Limb (tissue), 2 donors: ENCODE measurements around the gene MFSD12.

Experiments
- DNase-seq, 2 donors: peaks; one replicate each; pipeline ENCODE4 v3.0.0-alpha.2; 2016; ENCODE audit errors: extremely low spot score in 2 of 2

Gene MFSD12

GRCh38 chr19:3556978-3557460 is 367 bp downstream of the MFSD12 start:
- DNase-seq: peak in 1 of 2 donors; percentile 53

DNA sequence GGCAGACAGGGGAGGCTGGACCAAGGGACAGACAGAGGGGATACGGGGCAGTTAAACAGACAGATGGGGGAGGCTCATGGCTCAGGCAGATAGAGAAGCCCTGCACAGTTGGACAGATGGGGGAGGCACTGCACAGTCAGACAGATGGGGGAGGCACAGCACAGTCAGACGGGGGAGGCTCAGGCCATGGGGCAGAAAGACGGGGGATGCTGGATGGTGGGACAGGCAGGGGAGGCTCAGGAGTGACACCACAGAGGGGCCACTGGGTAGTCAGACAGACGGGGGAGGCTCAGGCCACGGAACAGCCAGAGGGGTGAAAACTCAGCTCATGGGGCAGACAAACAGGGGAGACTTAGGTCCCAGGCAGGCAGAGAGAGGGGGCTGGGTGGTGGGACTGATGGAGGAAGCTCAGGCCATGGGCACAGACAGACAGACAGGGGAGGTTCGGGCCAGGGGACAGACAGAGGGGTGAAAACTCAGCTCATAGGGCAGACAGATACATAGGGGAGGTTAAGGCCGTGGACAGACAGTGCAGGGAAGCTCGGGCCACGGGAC is 886 bp downstream of the MFSD12 start:
- DNase-seq: peak in 1 of 2 donors; percentile 33

DNA sequence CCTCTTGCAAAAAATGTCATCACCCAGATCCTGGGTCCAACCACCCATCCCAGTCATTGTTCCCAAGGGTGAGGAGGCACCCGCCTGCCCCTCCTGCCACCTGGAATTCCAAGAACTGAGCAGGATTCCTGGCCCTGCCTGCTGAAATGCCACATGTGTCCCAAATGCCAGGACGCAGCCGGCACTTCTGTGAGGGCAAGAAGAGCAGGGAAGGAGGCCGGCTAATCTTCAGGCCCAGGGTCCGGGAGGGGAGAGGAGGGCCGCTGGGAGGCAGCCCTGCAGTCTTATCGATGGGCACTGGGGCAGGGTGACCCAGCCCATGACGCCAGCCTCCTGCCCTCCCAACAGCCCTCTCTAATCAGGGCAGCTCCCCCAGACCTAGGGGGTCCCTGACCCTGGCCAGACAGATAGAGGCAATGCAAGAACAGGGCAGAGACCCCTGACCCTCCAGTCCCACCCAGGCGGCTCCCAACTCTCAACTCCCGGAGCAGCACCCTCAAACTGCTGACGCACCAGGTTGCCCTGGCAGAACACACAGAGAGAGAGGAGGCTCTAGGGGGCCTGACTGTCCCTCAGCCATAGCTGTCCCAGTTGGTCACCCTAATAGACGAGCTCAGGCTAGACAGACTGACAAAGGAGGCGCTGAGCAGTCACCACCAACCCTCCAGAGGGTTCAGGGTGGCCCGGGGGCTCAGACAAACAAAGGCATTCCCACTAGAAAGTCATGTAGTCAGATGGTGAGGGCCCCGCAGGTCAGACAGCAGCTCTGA is 1.5 kb downstream of the MFSD12 start:
- DNase-seq: no peak

DNA sequence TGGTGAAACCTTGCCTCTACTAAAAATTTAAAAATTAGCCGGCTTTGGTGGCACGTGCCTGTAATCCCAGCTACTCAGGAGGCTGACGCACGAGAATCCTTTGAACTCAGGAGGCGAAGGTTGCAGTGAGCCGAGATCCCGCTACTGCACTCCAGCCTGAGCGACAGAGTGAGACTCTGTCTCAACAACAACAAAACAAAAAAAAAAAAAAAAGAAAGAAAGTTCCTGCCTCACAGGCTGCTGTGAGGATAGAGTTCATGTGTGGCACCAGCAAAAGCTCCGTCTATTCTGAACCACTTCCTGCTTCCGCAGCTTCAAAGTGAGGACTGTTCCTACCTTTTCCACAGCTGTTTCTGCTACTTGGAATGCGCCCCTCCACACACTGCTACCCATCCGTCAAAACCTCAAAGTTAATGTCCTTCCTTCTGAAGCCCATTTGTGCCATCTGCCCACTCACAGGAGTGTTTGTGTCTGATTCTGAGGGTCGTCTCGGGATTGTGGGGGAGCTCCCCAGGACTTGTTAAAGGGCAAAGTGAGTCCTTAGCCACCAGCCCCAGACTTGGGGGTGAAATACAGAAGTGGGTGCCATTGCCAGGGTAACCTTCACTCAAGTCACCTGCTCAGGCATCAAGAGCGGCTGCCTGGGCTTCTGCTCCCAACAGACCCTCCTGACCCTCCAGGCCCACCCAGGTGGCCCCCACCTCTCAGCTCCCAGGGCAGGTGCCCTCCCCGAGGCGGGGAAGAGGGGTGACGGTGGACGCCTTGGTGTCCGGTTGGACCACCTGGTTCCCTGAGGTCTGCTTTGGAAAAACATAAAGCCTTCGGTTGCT is 2.9 kb downstream of the MFSD12 start:
- no peak for DNase-seq

- DNase-seq: no peak
Observed at GRCh38 chr19:3551792-3552095, 5.6 kb downstream of the MFSD12 start.

DNA sequence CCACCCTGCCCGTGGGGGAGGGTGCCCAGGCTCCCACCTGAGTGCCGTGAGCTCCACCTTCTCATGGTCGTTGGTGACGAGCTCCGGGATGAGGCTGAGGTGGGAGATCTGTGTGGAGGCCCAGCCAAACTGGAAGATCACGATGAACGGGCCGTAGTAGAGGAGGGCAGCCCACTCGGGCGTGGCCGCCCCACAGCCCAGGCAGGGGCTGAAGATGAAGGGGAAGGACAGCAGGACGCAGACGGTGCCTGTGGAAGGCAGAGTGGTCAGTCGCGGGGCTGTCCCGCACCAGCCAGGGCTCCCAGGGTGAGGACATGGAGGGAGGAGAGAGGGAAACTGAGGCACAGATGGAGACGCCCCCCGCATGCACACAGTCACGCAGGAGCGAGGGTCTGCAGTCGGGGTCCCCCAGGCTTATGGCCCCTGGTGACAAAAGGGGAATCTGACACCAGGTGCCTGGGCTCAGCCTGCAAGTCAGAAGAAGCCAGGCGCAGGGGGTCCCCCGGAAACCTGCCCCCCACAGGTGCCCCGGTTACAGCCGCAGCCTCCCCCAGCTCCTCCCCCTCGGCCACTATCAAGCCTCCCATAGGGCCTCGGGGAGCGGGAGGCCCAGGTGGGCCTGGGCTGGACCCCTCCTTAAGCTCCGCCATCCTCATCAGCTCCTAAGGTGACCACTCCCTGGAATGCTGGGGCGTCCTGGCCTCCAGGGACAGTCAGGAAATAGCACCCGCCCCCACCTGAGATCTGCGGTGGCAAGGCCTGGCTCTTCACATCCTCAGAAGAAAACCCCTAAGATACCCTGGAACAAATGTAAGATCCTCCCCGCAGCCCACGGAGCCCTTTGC is 6.2 kb downstream of the MFSD12 start:
- DNase-seq: no peak

DNA sequence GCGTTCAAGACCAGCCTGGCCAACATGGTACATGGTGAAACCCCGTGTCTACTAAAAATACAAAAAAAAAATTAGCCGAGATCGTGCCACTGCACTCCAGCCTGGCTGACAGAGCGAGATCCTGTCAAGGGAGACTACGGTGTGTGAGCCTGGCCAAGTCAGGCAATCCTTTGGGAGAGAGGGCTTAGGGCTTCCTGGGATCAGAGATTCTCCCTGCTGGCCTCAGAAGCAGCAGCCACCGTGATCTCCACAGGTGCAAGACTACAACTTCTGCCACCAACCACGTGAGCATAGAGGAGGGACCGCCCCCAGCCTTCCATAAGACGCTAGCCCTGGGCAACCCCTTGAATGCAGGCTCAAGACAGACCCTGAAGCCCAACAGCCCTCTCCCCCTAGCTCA is 7.6 kb downstream of the MFSD12 start:
- no peak for DNase-seq

- DNase-seq: no peak
Observed at GRCh38 chr19:3548606-3549005, 8.8 kb downstream of the MFSD12 start.

DNA sequence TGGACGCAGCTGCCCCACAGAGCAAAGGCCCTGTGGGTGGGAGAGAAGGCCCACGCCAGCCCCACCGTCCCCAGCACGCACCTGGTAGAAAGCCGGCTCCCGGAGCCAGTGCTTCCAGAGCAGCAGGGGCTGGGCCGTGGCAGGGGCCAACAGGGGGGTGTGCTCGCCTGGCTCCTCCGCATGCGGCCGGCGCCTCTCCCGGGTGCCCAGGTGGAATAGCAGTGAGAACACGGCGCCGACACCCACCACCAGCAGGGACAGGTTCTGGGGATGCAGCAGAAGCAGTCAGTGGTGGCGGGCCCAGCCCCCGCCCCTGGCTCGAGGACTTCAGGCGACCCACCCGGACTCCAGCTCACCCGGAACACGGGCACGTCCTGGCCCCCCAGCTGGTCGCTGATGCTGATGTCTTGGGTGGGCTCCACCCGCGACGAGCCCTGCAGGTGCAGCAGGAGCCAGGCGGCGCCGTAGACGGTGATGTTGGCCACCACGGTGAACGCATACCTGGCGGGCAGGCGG is 9.6 kb downstream of the MFSD12 start:
- DNase-seq: no peak

- no peak for DNase-seq
Observed at GRCh38 chr19:3547301-3547731, 10.1 kb downstream of the MFSD12 start.

- DNase-seq: no peak
Observed at GRCh38 chr19:3546119-3546518, 11.3 kb downstream of the MFSD12 start.

DNA sequence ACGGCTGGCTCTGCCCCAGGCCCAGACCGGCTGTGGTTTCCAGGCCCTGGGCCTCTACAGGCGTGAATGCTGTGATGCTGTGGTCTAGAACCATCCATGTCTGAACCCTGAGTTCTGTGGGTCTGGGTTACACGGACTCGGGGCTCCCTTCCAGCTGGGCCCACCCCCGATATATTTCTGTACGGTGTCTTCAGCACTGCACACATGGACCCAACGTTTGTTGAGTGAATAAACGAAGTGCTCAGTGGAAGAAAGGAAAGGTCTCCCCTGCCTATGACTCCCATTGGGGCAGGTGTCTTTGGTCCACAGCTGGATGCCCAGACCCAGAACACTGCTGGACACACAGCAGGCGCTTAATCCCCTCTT is 11.7 kb downstream of the MFSD12 start:
- DNase-seq: no peak

DNA sequence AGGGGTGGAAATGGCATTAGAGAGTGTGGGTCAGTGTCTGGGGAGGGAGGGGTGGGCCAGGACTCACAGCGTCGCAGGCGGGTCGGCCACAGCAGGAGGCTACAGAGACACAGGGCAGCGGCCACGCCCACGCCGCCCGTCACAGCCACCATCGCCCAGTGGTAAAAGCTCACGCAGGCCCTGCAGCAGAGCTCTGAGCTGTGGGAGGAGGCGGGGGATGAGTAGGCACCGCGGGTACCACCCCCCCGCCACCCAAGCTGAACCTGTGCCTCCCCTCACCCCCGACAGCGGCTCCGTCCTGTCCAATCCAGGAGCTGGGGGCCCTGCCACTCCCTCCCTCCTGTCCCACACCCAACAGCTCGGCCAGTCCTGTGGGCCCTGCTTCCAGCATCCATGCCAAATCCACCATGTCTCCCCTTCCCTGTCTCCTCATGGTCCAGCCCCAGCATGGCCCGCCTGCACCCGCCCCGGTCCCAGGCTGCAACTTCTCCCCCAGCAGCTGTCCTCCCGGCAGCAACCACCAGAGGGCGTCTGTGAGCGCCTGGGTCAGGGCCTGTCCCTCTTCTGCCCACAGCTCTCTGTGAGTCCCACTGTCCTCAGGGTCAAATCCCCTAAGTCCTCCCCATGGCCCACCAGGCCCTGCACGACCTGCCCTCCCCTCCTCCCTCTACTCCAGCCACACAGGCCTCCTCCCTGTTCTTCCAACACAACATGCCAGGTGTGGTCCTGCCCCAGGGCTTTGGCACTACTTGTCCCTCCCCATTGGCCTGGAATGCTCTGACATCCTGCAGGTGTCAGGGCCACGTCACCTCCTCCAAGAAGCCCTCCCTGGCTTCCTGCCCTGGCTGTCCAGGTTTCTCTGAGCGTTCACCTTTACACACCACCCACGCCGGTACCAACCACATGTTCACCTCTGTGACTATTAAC is 12.4 kb downstream of the MFSD12 start:
- peak in 1 of 2 donors; percentile 81 for DNase-seq

GRCh38 chr19:3544058-3544376 is 13.4 kb downstream of the MFSD12 start:
- peak in 1 of 2 donors; percentile 26 for DNase-seq

DNA sequence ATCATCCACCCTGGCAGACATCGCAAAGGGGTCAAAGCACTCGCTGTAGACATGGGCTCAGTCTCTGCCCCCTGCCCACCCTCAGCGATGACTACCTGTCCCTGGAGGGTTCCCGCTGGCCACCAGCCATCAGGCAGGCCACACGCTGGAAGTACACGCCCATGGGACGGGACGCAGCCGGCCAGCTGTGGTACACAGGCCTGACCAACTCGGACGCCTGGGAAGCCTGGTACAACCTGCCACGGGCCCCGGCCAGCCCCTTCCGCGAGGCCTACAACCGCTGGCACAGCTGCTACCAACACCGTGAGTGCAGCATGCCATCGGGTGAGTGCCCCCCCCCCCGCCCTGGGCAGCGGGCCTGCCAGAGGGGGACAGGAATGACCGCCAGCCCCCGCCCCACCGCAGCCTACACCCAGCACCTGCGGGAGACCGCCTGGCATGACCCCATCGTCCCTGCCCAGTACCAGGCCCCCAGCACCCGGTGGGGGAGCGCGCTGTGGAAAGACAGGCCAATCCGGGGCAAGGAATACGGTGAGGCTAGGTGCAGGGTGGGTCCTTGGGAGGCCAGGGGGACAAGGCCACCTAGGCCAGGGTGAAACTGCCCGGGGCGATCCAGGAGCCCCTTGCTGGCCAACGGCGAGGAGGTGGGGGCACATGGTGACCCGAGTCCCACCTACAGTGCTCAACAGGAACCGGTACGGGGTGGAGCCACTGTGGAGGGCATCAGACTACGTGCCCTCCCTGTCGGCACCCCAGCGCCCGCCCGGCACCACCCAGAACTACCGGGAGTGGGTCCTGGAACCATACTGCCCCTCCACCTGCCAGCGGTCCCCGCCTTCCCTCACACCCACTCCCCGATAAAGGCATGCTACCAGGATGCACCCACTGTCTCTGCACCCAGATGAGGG is 14.0 kb downstream of the MFSD12 start:
- DNase-seq: peak in 1 of 2 donors; percentile 40

DNA sequence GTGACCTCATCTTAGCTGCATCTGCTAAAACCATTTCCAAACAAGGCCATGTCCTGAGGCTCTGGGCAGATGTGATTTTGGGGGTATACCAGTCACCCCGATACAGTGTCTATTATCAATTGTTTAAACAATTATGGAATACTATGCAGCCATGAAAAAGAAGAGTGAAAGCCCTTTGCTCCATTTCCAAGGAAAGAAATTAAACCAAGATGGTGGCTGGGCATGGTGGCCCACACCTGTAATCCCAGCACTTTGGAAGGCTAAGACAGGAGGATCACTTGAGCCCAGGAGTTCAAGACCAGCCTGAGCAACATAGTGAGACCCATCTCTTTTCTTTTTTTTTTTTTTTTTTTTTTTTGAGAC is 17.6 kb downstream of the MFSD12 start:
- no peak for DNase-seq

GRCh38 chr19:3538965-3539755 is 18.2 kb downstream of the MFSD12 start, which contains the start of gene TEKTIP1:
TEKTIP1 (plus strand) TSS chr19:3539174; CDS start chr19:3539178, 4 bp downstream.
- DNase-seq: peak in 1 of 2 donors; percentile 39

DNA sequence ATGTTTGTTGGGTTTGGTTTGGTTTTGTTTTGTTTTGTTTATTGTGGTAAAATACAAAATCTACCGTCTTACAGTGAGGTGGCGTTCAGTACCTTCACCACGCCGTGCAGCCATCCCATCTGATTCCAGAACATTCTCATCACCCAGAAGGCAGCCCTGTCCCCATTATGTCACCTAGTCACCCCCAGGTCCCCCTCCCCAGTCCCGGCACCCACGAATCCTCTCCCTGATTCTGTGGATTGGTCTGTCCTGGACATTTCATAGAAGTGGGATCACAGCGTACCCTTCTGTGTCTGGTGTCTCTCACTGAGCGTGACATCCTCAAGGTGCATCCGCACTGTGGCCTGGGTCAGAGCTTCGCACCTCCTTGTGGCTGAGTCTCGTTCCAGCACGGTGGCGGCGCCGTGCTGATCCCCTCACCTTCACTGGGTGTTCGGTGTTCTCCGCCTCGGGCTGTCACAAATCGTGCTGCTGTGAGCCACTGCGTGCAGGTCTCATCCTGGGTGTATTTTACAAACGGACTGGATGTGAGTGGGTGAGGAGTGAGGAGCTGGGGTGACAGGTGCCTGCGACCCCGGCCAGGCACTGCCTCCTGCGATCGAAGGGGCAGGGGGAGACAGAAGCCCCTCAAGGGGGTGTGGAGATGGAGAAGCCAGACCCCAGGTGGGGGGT is 19.0 kb downstream of the MFSD12 start:
- no peak for DNase-seq
